Erythroblast (primary cell): ENCODE data around the gene ZDHHC21.
A peak's percentile ranks its signal among the peaks of the same experiment; 100 is the strongest.
"Not testable (repeated sequence)": the region's sequence is repeated elsewhere in the genome, so short reads cannot be mapped to it uniquely, and the experiment has no call there.

Experiments used
- DNase-seq, 2 experiments: peaks; one replicate each; lab custom pipeline; 2025; lab: John Stamatoyannopoulos, UW
- GATA1 ChIP-seq: IDR thresholded peaks from 2 replicates; pipeline ENCODE4 v1.6.1; 2011; ENCODE audit warnings: low read depth, mild to moderate bottlenecking, control low read depth, low read length, moderate library complexity
- POLR2A ChIP-seq: IDR thresholded peaks from 2 replicates; pipeline ENCODE4 v1.6.1; 2011; ENCODE audit warnings: mild to moderate bottlenecking, low read length

Gene ZDHHC21

DNA sequence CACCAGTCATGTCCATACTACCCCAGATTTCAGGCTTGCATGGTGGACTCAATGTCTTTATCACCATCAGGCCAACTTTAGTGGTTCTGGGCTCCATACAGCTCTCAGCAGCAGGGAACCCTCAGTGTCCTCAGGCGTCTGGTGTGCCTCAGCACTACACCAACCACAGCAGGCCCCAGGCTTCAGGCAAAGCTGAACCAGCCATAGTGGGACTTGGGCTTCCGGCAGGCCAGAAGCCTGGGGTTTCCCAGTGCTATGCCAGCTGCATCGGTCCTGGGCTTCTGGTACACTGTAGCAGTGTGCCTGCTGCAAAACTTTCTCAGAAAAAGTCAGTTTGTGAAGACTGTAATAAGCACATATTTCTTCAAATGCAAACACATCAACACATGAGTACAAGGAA is 11.0 kb upstream of the ZDHHC21 start:
- TF ChIP-seq POLR2A (no peak), GATA1 (no peak)
- no peak for DNase-seq

DNA sequence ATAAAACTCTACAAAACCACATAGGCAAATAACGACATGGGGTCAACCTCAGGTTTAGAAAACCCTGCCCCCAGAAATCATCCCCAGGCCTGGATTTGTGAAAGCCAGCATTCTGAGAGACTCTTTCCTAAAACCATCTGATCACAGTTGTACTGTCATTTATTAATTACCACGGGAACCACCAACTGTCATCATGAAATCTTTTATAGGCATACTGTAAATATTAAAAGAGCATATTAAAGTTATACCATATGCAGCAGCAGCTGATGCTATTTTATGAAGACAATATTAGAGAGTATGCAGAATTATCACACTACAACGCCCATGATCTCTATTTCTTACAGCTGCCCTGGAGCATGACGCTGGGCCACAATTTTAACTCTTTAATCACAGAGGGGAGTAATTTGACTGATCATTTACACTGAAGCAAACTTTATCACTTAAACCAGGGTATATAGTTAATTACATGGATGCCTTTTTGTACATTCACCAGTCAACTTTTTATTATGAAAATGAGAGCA is 9.0 kb upstream of the ZDHHC21 start:
- no peak for TF ChIP-seq GATA1
- no peak for TF ChIP-seq POLR2A
- no peak for DNase-seq

DNA sequence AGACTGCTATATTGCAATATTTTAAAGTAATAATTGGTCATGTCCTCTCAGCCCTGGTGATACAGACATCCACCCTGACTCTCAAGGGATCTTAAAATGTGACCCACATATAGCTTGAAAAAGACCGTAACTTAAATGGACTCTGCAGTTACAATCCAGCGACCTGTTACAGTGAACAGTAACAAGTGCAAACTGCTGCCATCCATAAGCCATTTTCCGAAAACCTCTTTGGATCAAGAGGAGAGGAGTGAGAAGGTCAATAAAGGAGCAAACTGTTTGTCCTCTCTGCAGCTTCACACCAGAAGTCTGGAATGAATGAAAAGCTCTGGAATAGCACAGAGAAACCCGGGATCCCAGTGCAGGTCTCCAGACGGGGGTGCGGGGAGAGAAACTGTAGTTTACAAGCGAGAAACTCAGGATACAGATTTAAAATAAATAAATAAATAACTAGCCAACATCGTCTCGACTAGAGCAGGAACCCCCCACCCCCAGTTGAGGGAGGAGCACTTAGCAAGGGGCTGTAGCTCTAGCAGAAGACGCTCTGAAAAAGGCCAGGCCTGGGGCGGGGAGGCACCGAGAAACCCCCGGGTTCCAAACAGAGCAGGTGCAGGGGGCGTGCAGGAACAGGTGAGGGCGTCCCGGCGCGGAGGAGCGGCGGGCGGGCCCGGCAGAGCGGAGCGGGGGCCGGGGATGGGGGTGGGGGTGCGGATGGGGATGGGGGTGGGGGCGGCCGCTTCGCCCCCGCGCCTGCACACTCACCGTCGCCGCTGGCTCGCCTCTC is 572 bp downstream of the ZDHHC21 start:
- peak; percentile 35 to 46 for DNase-seq
- TF ChIP-seq POLR2A: no peak
- no peak for TF ChIP-seq GATA1

DNA sequence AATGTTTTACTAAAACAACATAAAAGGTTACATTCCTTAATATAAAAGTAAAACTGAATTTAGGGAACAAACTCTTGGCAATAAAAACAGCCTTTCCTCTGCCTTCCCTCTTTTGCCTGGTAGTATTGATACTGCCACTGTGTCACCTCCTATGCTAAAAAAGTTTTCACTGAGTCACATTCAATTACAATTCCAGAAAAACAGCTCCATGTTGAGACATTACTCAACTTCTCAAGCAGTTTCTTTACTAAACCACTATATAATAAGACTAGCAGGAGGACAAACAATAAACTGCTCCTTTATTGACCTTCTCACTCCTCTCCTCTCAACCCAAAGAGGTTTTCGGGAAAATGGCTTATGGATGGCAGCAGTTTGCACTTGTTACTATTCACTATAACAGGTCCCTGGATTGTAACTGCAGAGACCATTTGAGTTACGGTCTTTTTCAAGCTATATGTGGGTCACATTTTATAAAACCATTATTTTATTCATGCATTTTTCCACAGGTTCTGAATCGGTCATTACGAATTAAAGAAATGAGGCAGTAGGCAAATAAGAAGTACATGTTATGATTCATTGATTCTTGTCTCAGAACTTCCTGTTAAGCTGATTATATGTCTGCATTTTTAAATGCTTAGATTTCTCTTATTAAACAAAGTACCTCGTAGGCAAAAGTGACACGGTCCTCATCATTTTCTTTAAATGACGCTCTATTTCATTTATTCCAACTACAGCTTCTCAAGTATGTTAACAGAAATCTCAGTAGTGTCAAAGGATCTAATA is 2.1 kb downstream of the ZDHHC21 start:
- no peak for TF ChIP-seq GATA1
- no peak for TF ChIP-seq POLR2A
- no peak for DNase-seq

DNA sequence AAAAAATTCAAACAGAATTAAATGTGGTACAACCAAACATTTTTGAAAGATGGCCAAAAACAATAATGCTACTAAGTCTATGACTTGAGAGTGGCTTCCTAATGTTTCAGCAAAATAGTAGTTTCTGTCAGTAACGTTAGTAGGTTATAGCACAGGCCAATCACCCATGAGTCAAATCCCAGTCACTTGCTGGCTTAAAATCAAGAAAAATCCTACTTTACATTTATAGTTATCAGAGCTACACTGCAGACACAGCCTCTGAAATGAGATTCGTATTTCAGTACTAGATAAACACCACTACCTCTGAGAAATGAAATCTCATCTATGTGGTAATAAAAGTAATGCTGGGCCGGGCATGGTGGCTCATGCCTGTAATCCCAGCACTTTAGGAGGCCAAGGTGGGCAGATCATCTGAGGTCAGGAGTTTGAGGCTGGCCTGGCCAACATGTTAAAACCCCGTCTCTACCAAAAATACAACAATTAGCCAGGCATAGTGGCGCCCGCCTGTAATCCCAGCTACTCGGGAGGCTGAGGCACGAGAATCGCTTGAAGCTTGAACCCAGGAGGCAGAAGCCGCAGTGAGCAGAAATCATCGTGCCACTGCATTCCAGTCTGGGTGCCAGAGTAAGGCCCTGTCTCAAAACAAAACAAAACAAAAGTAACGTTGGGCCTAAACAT is 6.1 kb downstream of the ZDHHC21 start:
- DNase-seq: no peak
- TF ChIP-seq POLR2A: no peak
- no peak for TF ChIP-seq GATA1

DNA sequence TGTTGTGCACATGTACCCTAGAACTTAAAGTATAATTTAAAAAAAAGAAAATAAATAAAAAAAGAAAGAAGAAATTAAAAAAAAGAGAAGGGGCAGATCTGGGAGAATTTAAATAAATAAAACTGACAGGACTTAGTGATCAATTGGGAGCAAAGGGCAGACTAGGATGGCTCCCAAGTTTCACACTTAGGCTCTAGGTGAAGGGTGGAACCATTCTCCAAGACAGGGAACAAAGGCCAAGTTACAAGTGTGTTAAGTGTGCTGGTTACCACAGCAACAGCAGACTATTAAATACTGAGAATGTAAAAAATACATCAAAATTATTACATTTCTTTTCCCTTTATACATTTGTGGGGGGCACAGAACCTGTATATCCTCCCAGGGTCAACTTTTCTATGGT is 7.1 kb downstream of the ZDHHC21 start:
- TF ChIP-seq POLR2A (no peak), GATA1 (no peak)
- DNase-seq: no peak

DNA sequence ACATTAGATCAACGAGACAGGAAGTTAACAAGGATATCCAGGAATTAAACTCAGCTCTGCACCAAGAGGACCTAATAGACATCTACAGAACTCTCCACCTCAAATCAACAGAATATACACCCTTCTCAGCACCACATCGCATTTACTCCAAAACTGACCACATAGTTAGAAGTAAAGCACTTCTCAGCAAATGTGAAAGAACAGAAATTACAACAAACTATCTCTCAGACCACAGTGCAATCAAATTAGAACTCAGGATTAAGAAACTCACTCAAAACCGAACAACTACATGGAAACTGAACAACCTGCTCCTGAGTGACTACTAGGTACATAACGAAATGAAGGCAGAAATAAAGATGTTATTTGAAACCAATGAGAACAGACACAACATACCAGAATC is 10.6 kb downstream of the ZDHHC21 start:
- not testable (repeated sequence) for DNase-seq

DNA sequence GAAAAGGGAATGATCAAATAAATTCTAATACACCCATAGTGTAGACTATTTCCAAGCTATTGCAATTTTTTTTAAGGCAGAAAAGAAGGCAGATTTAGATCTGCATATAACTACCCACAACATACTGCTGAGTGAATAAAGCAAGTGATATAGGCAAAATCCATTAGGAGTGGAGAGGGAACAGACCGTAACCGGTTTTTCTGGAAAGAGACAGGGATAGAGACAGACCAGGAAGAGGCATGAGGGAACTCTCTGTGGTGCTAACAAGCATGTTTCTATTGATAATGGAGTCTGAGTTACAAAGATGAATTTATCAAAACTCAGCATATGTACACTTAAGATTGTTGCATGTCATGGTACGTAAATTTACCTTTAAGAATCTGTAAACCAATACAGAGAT is 14.5 kb downstream of the ZDHHC21 start:
- TF ChIP-seq POLR2A (no peak), GATA1 (no peak)
- DNase-seq: no peak

DNA sequence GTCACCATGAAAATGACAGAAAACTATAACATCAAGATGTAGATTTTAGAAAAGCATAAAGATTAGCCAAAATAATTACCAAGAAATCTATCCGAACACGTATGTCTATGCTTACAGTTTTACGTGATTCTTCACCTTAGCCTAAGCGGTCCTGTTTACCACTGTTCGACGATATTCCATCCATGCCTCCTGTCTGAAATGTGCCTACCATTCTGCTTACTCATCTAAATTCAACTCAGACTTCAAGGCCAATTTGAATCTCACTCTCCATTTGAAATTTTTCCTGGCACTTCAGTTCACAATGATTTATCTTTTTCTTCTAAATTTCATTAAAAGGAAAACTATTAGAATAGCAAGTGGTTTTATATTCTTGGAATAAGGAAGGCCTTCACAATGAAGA is 15.4 kb downstream of the ZDHHC21 start:
- TF ChIP-seq GATA1 (no peak), POLR2A (no peak)
- DNase-seq: no peak

DNA sequence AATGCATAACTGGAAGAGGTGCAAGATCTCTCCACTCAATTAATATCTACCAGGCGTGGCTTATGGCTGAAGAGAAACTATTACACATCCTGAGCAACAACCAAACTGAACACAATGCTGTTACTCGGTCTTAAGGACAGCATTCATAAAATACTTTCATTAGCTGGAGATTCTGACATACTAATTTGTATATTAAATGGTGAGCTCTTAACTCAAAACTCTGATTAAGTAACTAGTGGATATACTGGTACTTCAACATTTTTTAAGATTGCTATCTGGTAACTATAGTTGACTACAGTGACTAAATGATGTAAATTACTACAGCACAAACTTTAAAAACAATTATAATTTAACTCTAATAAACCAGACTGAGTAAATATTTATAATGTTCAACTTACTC is 15.8 kb downstream of the ZDHHC21 start:
- TF ChIP-seq GATA1 (no peak), POLR2A (no peak)

DNA sequence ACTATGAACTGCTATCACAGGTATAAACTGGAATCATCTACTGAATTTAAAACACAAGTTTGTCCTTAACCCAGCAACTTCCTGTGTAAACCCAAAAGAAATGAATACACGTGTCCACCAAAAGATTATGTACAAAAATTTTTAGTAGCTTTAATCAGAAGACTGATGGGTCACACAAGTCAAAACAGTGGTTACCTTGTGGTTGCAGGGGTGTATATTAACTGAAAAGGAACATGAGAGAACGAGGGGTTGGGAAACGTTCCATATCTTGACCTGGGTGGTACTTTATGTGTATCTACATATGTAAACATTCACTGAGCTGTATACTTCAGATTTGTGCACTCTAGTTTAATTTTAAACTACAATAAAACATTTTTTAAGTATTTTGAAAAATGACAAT is 18.6 kb downstream of the ZDHHC21 start:
- DNase-seq: no peak
- no peak for TF ChIP-seq GATA1

More for the DNA sequence above, 15.8 kb downstream of the ZDHHC21 start:
- DNase-seq: no peak

DNA sequence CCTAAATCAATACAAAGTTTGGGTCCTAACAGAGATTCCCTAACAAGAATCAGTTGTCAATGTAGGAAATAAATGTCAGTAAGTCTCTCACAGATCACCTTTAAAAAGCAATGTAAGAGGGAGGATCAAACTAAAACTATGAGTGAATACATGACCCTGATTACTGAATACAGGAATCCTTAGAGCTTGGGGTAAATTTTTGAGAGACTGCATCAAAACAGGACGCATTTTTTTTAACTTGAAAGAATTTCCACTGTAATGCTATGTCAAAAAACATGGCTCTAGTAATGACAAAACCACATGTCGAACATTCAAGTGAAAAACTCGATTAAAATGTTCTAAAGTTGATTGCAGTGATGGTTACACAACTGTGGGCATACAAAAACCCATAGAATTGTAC is 21.9 kb downstream of the ZDHHC21 start:
- no peak for DNase-seq
- no peak for TF ChIP-seq POLR2A
- no peak for TF ChIP-seq GATA1

DNA sequence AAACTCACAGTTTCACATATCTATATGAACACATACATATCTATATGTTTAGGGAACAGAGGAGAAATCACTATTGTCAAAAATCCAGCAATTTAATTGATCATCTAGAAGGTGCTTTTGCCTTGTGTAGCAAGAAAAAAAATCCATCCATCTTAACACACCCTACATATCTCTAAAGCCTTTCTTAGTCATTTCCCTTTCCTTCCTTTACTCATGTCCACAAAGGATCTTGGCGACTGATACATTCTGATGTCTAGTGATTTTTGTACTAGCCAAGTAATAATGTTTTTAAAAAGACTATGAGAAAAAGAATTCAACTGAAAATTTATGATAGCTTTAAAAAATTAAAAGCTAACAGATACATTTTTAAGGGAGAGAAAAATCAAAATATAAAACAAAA is 22.5 kb downstream of the ZDHHC21 start:
- no peak for DNase-seq
- no peak for TF ChIP-seq GATA1
- no peak for TF ChIP-seq POLR2A

DNA sequence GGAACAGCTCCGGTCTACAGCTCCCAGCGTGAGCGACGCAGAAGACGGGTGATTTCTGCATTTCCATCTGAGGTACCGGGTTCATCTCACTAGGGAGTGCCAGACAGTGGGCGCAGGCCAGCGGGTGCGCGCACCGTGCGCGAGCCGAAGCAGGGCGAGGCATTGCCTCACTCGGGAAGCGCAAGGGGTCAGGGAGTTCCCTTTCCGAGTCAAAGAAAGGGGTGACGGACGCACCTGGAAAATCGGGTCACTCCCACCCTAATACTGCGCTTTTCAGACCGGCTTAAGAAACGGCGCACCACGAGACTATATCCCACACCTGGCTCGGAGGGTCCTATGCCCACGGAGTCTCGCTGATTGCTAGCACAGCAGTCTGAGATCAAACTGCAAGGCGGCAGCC is 29.2 kb downstream of the ZDHHC21 start:
- not testable (repeated sequence) for DNase-seq
